ENCODE data around the gene WHRN. TPM values are rescaled to one million over a fixed set of nuclear protein-coding genes. Genes with fewer than 3 reads are reported as not detected.
A peak's percentile ranks its signal among the peaks of the same experiment; 100 is the strongest.

WHRN gene
- total RNA-seq, 1 donor from 2014 or later = 6.9 TPM

- H3K27me3 Mint-ChIP-seq (ENCODE audit: low read depth) = no peaks in the 10 kb centered on the region
- DNase-seq (ENCODE audit: low spot score) = no peak
- H3K36me3 Mint-ChIP-seq (ENCODE audit: low read depth) = peaks cover 27% of the 10 kb centered on the region
- H3K27ac Mint-ChIP-seq (ENCODE audit: unreplicated experiment) = peak overlapping the region; percentile 56
- peaks cover 42% of the 10 kb centered on the region for H3K4me1 Mint-ChIP-seq (ENCODE audit: low read depth)
- no peak for TF ChIP-seq CTCF (IDR thresholded peaks at IDR 0.05)
- H3K9me3 Mint-ChIP-seq (ENCODE audit: low read depth) = no peaks in the 10 kb centered on the region
- H3K4me3 Mint-ChIP-seq (ENCODE audit: unreplicated experiment) = no peak overlapping the region
Measured at GRCh38 chr9:114369216-114370130, 135.8 kb downstream of the WHRN start.

- Mint-ChIP-seq H3K4me1 (ENCODE audit: low read depth) (peaks cover 42% of the 10 kb centered on the region), H3K4me3 (ENCODE audit: unreplicated experiment) (no peak overlapping the region), H3K36me3 (ENCODE audit: low read depth) (peaks cover 27% of the 10 kb centered on the region), H3K9me3 (ENCODE audit: low read depth) (no peaks in the 10 kb centered on the region), H3K27ac (ENCODE audit: unreplicated experiment) (peak overlapping the region; percentile 98), H3K27me3 (ENCODE audit: low read depth) (no peaks in the 10 kb centered on the region)
- DNase-seq (ENCODE audit: low spot score) = peak; percentile 72
- no peak for TF ChIP-seq CTCF (IDR thresholded peaks at IDR 0.05)
Measured at GRCh38 chr9:114367772-114368569, 137.3 kb downstream of the WHRN start.

- no peak for TF ChIP-seq CTCF (IDR thresholded peaks at IDR 0.05)
- Mint-ChIP-seq H3K9me3 (ENCODE audit: low read depth) (no peaks in the 10 kb centered on the region), H3K27me3 (ENCODE audit: low read depth) (no peaks in the 10 kb centered on the region), H3K4me1 (ENCODE audit: low read depth) (peaks cover 42% of the 10 kb centered on the region), H3K4me3 (ENCODE audit: unreplicated experiment) (no peak overlapping the region), H3K27ac (ENCODE audit: unreplicated experiment) (peak overlapping the region; percentile 98), H3K36me3 (ENCODE audit: low read depth) (peaks cover 27% of the 10 kb centered on the region)
- DNase-seq (ENCODE audit: low spot score) = no peak
Measured at GRCh38 chr9:114367366-114367765, 137.9 kb downstream of the WHRN start.

- Mint-ChIP-seq H3K4me3 (ENCODE audit: unreplicated experiment) (no peak overlapping the region), H3K36me3 (ENCODE audit: low read depth) (peaks cover 26% of the 10 kb centered on the region), H3K9me3 (ENCODE audit: low read depth) (no peaks in the 10 kb centered on the region), H3K27ac (ENCODE audit: unreplicated experiment) (peak overlapping the region; percentile 98), H3K4me1 (ENCODE audit: low read depth) (peaks cover 37% of the 10 kb centered on the region), H3K27me3 (ENCODE audit: low read depth) (no peaks in the 10 kb centered on the region)
- TF ChIP-seq CTCF (IDR thresholded peaks at IDR 0.05) = no peak
- no peak for DNase-seq (ENCODE audit: low spot score)
Measured at GRCh38 chr9:114366334-114367128, 138.7 kb downstream of the WHRN start.
